HG02852 (cell line): ENCODE data around the gene NBPF3.

Experiments used
- ATAC-seq: cut with Tn5 transposase; IDR thresholded peaks from one replicate; pipeline ENCODE4 v1.9.1; 2021; ENCODE audit warnings: mild to moderate bottlenecking, moderate library complexity; ENCODE audit not compliant: unreplicated experiment

Gene NBPF3

GRCh38 chr1:21490774-21491487, 51.0 kb downstream of the NBPF3 start:
- ATAC-seq: no peak

- no peak for ATAC-seq
Observed at GRCh38 chr1:21491488-21492355, 51.8 kb downstream of the NBPF3 start.

- ATAC-seq: no peak
Observed at GRCh38 chr1:21492356-21492625, 52.4 kb downstream of the NBPF3 start.

GRCh38 chr1:21494196-21494595, 54.3 kb downstream of the NBPF3 start:
- no peak for ATAC-seq

- no peak for ATAC-seq
Observed at GRCh38 chr1:21495225-21495820, 55.4 kb downstream of the NBPF3 start.

GRCh38 chr1:21496063-21496462, 56.1 kb downstream of the NBPF3 start:
- no peak for ATAC-seq

- ATAC-seq: no peak
Observed at GRCh38 chr1:21496886-21497285, 56.9 kb downstream of the NBPF3 start.

GRCh38 chr1:21497466-21498061, 57.6 kb downstream of the NBPF3 start:
- no peak for ATAC-seq

GRCh38 chr1:21499283-21499950, 59.5 kb downstream of the NBPF3 start:
- ATAC-seq: no peak

- no peak for ATAC-seq
Observed at GRCh38 chr1:21503706-21504377, 63.9 kb downstream of the NBPF3 start.

GRCh38 chr1:21506804-21507203, 66.9 kb downstream of the NBPF3 start:
- no peak for ATAC-seq

- no peak for ATAC-seq
Observed at GRCh38 chr1:21507511-21508270, 67.8 kb downstream of the NBPF3 start.

- no peak for ATAC-seq
Observed at GRCh38 chr1:21508580-21509350, 68.8 kb downstream of the NBPF3 start.

GRCh38 chr1:21509351-21510112, 69.6 kb downstream of the NBPF3 start, which contains the start of gene ALPL:
Gene ALPL (plus strand): TSS chr1:21509423. CDS start chr1:21554082, 44,659 bp downstream.
- no peak for ATAC-seq

GRCh38 chr1:21510113-21510493, 70.2 kb downstream of the NBPF3 start:
- ATAC-seq: no peak

- ATAC-seq: no peak
Observed at GRCh38 chr1:21510885-21511578, 71.1 kb downstream of the NBPF3 start.
